HCT116 (cell line): ENCODE measurements around the gene MSRB3. TPM values are rescaled to one million over a fixed set of nuclear protein-coding genes. Genes with fewer than 3 reads are reported as not detected.
A peak's percentile ranks its signal among the peaks of the same experiment; 100 is the strongest.

Source experiments
- ATAC-seq: fragments of 200-7000 bp; cut with Tn5 transposase; 2 replicates; pipeline ENCODE4 v1.9.1; 2020; ENCODE audit warnings: mild to moderate bottlenecking, moderate library complexity
- BruUV-seq: library from RNA; stranded (reverse); fragments of 400-500 nt; replicated peaks from 2 replicates; lab custom pipeline; 2021; lab: Mats Ljungman, UMichigan
- CTCF ChIA-PET: fragments of 300-600 bp; sonication (Branson Sonifier 250); formaldehyde crosslinking; loops from one replicate; lab custom pipeline; 2021; ENCODE audit warnings: antibody characterized with exemption; lab: Charles Lee
- POLR2A ChIA-PET: fragments of 300-600, 350-600 bp; sonication (Branson Sonifier 250); formaldehyde crosslinking; loops from one replicate; lab custom pipeline; 2021; ENCODE audit warnings: antibody characterized with exemption; lab: Charles Lee
- RAD21 ChIA-PET, 2 experiments: fragments of 300-600 bp; sonication (Branson Sonifier 250); formaldehyde crosslinking; loops; one replicate each; lab custom pipeline; 2023; ENCODE audit warnings: low total read pairs in 2 of 2; ENCODE audit not compliant: uncharacterized antibody in 2 of 2, unreplicated experiment in 2 of 2, low non-redundant PET in 1 of 2; lab: Charles Lee
- DNase-seq: peaks from one replicate; pipeline ENCODE4 v3.0.0-alpha.2; 2010; ENCODE audit warnings: low read depth, low spot score
- H2AFZ ChIP-seq: fragments of 200-600 bp; shearing (Covaris generic), sonication (generic); 2 replicates; pipeline ENCODE4 v1.6.1; 2017; ENCODE audit warnings: low read depth, mixed run types, mixed read lengths, antibody characterized with exemption, low read length; ENCODE audit not compliant: poor library complexity, severe bottlenecking
- H3K27ac ChIP-seq: 2 replicates; pipeline ENCODE4 v1.5.1; 2012; ENCODE audit warnings: low read depth, low read length
- H3K27me3 ChIP-seq: fragments of 200-600 bp; sonication (generic); 2 replicates; pipeline ENCODE4 v1.6.1; 2016; ENCODE audit warnings: mixed run types, low read length, mixed read lengths; ENCODE audit not compliant: insufficient read depth
- H3K36me3 ChIP-seq, 2 experiments: fragments of 200-500 bp in 1 of 2; fragments of 200-600 bp in 1 of 2; sonication (Bioruptor generic) in 1 of 2; sonication (generic) in 1 of 2; 2 replicates each; pipeline versions ENCODE4 v1.5.1 to v1.6.1; 2014 to 2016; ENCODE audit warnings: low read length in 2 of 2, inconsistent platforms in 1 of 2, mixed read lengths in 1 of 2, mixed run types in 1 of 2; ENCODE audit not compliant: insufficient read depth in 2 of 2, control insufficient read depth in 1 of 2
- H3K4me1 ChIP-seq, 2 experiments: fragments of 200-600 bp in 1 of 2; sonication (generic) in 1 of 2; 2 replicates each; pipeline versions ENCODE4 v1.5.1 to v1.6.1; 2012 to 2017; ENCODE audit warnings: low read length in 2 of 2, inconsistent platforms in 1 of 2, mild to moderate bottlenecking in 1 of 2, mixed read lengths in 1 of 2, mixed run types in 1 of 2, moderate library complexity in 1 of 2; ENCODE audit not compliant: insufficient read depth in 2 of 2, control insufficient read depth in 1 of 2
- H3K4me2 ChIP-seq: fragments of 200-600 bp; sonication (generic); 2 replicates; pipeline ENCODE4 v1.6.1; 2017; ENCODE audit warnings: mixed run types, low read length, mixed read lengths
- H3K4me3 ChIP-seq, 2 experiments: fragments of 200-600 bp in 1 of 2; sonication (generic) in 1 of 2; replicated peaks in 1 of 2; 2 replicates each; pipeline ENCODE4 v1.5.1; 2011 to 2016; ENCODE audit warnings: low read length in 2 of 2, control low read depth in 1 of 2, low read depth in 1 of 2, mild to moderate bottlenecking in 1 of 2, mixed read lengths in 1 of 2, mixed run types in 1 of 2
- H3K79me2 ChIP-seq: fragments of 200-600 bp; sonication (generic); 2 replicates; pipeline ENCODE4 v1.6.1; 2017; ENCODE audit warnings: mild to moderate bottlenecking, mixed run types, low read length, moderate library complexity, mixed read lengths; ENCODE audit not compliant: insufficient read depth
- H3K9ac ChIP-seq: fragments of 200-600 bp; sonication (generic); 2 replicates; pipeline ENCODE4 v1.6.1; 2016; ENCODE audit warnings: low read length, mixed read lengths
- H3K9me2 ChIP-seq: fragments of 200-600 bp; sonication (generic), shearing (Covaris generic); 2 replicates; pipeline ENCODE4 v1.6.1; 2017; ENCODE audit warnings: mixed run types, mild to moderate bottlenecking, moderate library complexity; ENCODE audit not compliant: insufficient read depth
- H3K9me3 ChIP-seq, 2 experiments: fragments of 200-500 bp in 1 of 2; fragments of 200-600 bp in 1 of 2; sonication (Bioruptor generic) in 1 of 2; sonication (generic) in 1 of 2; 2 replicates each; pipeline ENCODE4 v1.6.1; 2014 to 2017; ENCODE audit warnings: low read length in 2 of 2, mixed read lengths in 2 of 2, inconsistent platforms in 1 of 2, low read depth in 1 of 2, mild to moderate bottlenecking in 1 of 2, mixed run types in 1 of 2, moderate library complexity in 1 of 2; ENCODE audit not compliant: control insufficient read depth in 1 of 2, insufficient read depth in 1 of 2
- H4K20me1 ChIP-seq: fragments of 200-600 bp; sonication (generic), shearing (Covaris generic); 2 replicates; pipeline ENCODE4 v1.6.1; 2017; ENCODE audit warnings: mixed run types, mild to moderate bottlenecking, moderate library complexity; ENCODE audit not compliant: insufficient read depth
- CEBPB ChIP-seq: IDR thresholded peaks from 2 replicates; pipeline ENCODE4 v1.6.1; 2012; ENCODE audit warnings: low read depth
- FOSL1 ChIP-seq: IDR thresholded peaks from 2 replicates; pipeline ENCODE4 v1.6.1; 2012; ENCODE audit warnings: low read depth
- MAX ChIP-seq: IDR thresholded peaks from 2 replicates; pipeline ENCODE4 v1.6.1; 2012
- POLR2AphosphoS5 ChIP-seq: IDR thresholded peaks from 2 replicates; pipeline ENCODE4 v1.6.1; 2011; ENCODE audit warnings: mild to moderate bottlenecking, low read depth, low read length, moderate library complexity
- intact Hi-C: fragments of 100-400 bp; cut with micrococcal nuclease; formaldehyde crosslinking; loops from 2 replicates; pipeline ENCODE4 v1.10.0; 2022
- total RNA-seq: library from RNA; stranded (reverse); gene quantifications from one replicate; pipeline ENCODE4 v1.2.1, GENCODE V29; 2021; ENCODE audit not compliant: unreplicated experiment

The MSRB3 gene
- total RNA-seq, 1 experiment from 2014 or later = 8.2 TPM

GRCh38 chr12:65492998-65493912 lies 214.8 kb downstream of the MSRB3 start:
- intact Hi-C loops = no loop called here
- no TSS peak for BruUV-seq
- H4K20me1 ChIP-seq = no peaks in the 10 kb centered on the region
- ChIA-PET POLR2A (interaction anchor here (2.4 kb wide), 2 partner anchors 39 to 62 kb away, joined by 10 to 11 read pairs; no protein-coding TSS in a partner anchor), RAD21 (interaction anchor here in 1 of 2 experiments (0.6 kb wide), 1 partner anchor 354 kb away, joined by 3 read pairs; no protein-coding TSS in a partner anchor), CTCF (no interaction called here)
- TF ChIP-seq FOSL1 (no peak), CEBPB (peak; percentile 14; the same call in 1 of the 2 replicates)
- DNase-seq (no peak), ATAC-seq (no peak)
- no peaks in the 10 kb centered on the region for H3K27me3 ChIP-seq
- peak overlapping the region; percentile 70 for H3K9ac ChIP-seq
- H3K9me2 ChIP-seq = no peaks in the 10 kb centered on the region
- H2AFZ ChIP-seq = no peak overlapping the region
- peak overlapping the region; percentile 59 for H3K4me2 ChIP-seq
- H3K9me3 ChIP-seq = no peaks in the 10 kb centered on the region
- peaks cover 0 to 10% of the 10 kb centered on the region in 2 experiments; a peak in 1 of 4 replicates for H3K36me3 ChIP-seq
- peaks cover 10% of the 10 kb centered on the region; the same call in 1 of the 2 replicates for H3K79me2 ChIP-seq
- H3K4me3 ChIP-seq = no peak overlapping the region
- peaks cover 84 to 87% of the 10 kb centered on the region in 2 experiments for H3K4me1 ChIP-seq
- peak overlapping the region; percentile 87 for H3K27ac ChIP-seq

- no TSS peak for BruUV-seq
- Histone ChIP-seq H3K9me3 (no peaks in the 10 kb centered on the region), H3K79me2 (peaks cover 16% of the 10 kb centered on the region), H3K9me2 (no peaks in the 10 kb centered on the region), H3K4me2 (peak overlapping the region; percentile 59), H3K9ac (peak overlapping the region; percentile 70), H3K27me3 (no peaks in the 10 kb centered on the region), H3K4me3 (no peak overlapping the region), H3K36me3 (peaks cover 0 to 10% of the 10 kb centered on the region in 2 experiments; a peak in 1 of 4 replicates), H3K4me1 (peaks cover 84 to 85% of the 10 kb centered on the region in 2 experiments), H3K27ac (peak overlapping the region; percentile 87), H4K20me1 (no peaks in the 10 kb centered on the region), H2AFZ (no peak overlapping the region)
- POLR2A ChIA-PET = interaction anchor here (1.8 to 2.4 kb wide), 3 partner anchors 38 to 62 kb away, joined by 6 to 11 read pairs (median 10); no protein-coding TSS in a partner anchor
- CTCF ChIA-PET = no interaction called here
- RAD21 ChIA-PET = interaction anchor here in 1 of 2 experiments (0.6 kb wide), 1 partner anchor 354 kb away, joined by 3 read pairs; no protein-coding TSS in a partner anchor
- TF ChIP-seq POLR2AphosphoS5 = no peak
- TF ChIP-seq MAX = peak; percentile 6; the same call in 1 of the 2 replicates
- intact Hi-C loops = no loop called here
- ATAC-seq (no peak), DNase-seq (no peak)
Measured at GRCh38 chr12:65493913-65494245, 215.4 kb downstream of the MSRB3 start.
